GM12878 (cell line): ENCODE data around the gene KLF7. TPM values are rescaled to one million over a fixed set of nuclear protein-coding genes. Genes with fewer than 3 reads are reported as not detected.

Experiments used
- ATAC-seq: fragments of 200-7000 bp; cut with Tn5 transposase; 3 replicates; pipeline ENCODE4 v1.9.1; 2020; ENCODE audit warnings: mild to moderate bottlenecking, moderate library complexity
- BruUV-seq: library from RNA; stranded (reverse); fragments of 400-500 nt; replicated peaks from 2 replicates; lab custom pipeline; 2021; lab: Mats Ljungman, UMichigan
- CTCF ChIA-PET: fragments of 300-600 bp; sonication (Branson Sonifier 250); formaldehyde crosslinking; extraction: SDS; loops from one replicate; lab custom pipeline; 2021; ENCODE audit warnings: inconsistent platforms; lab: Yijun Ruan, JAX
- POLR2A ChIA-PET: fragments of 350-600 bp; formaldehyde crosslinking; extraction: SDS; loops from one replicate; lab custom pipeline; 2021; ENCODE audit warnings: inconsistent platforms; lab: Charles Lee
- RAD21 ChIA-PET: fragments of 300-600 bp; sonication (Branson Sonifier 250); formaldehyde crosslinking; loops from one replicate; lab custom pipeline; 2023; ENCODE audit warnings: antibody characterized with exemption; ENCODE audit not compliant: unreplicated experiment; lab: Charles Lee
- SMC1A ChIA-PET: fragments of 300-600 bp; sonication (Branson Sonifier 250); formaldehyde crosslinking; loops from one replicate; lab custom pipeline; 2023; ENCODE audit not compliant: unreplicated experiment, uncharacterized antibody; lab: Charles Lee
- DNase-seq: peaks from one replicate; pipeline ENCODE4 v3.0.0-alpha.2; 2011; ENCODE audit warnings: low read depth, low spot score
- FAIRE-seq: peaks from 3 replicates; lab custom pipeline; 2011; peaks lifted over from hg19 to GRCh38; lab: Jason Lieb, UNC
- H2AFZ ChIP-seq: 2 replicates; pipeline ENCODE4 v1.6.0; 2011; ENCODE audit warnings: low read depth, low read length, control low read depth; ENCODE audit not compliant: control insufficient read depth
- H3K27ac ChIP-seq: 2 replicates; pipeline ENCODE4 v1.5.1; 2011; ENCODE audit warnings: control low read depth; ENCODE audit not compliant: control insufficient read depth, insufficient read depth
- H3K27me3 ChIP-seq, 2 experiments: replicated peaks in 1 of 2; 2 replicates each; pipeline versions ENCODE4 v1.6.0 to v1.6.1; 2011; ENCODE audit warnings: low read length in 1 of 2; ENCODE audit not compliant: control insufficient read depth in 2 of 2, insufficient read depth in 2 of 2
- H3K36me3 ChIP-seq, 2 experiments: 2 replicates each; pipeline ENCODE4 v1.5.1; 2011; ENCODE audit warnings: low read length in 1 of 2; ENCODE audit not compliant: control insufficient read depth in 2 of 2, insufficient read depth in 2 of 2
- H3K4me1 ChIP-seq: 2 replicates; pipeline ENCODE4 v1.6.1; 2011; ENCODE audit warnings: mild to moderate bottlenecking, low read length, moderate library complexity, mixed read lengths; ENCODE audit not compliant: control insufficient read depth, insufficient read depth
- H3K4me2 ChIP-seq: 2 replicates; pipeline ENCODE4 v1.6.0; 2011; ENCODE audit warnings: control low read depth; ENCODE audit not compliant: control insufficient read depth, insufficient read depth
- H3K4me3 ChIP-seq: fragments of 200-600 bp; sonication (generic); 2 replicates; pipeline ENCODE4 v1.5.1; 2016
- H3K79me2 ChIP-seq: 2 replicates; pipeline ENCODE4 v1.6.0; 2011; ENCODE audit warnings: low read length; ENCODE audit not compliant: control insufficient read depth, insufficient read depth
- H3K9ac ChIP-seq: 2 replicates; pipeline ENCODE4 v1.8.0; 2011; ENCODE audit warnings: low read length, control low read depth, mixed read lengths; ENCODE audit not compliant: control insufficient read depth, insufficient read depth
- H3K9me3 ChIP-seq: replicated peaks from 3 replicates; pipeline ENCODE4 v1.5.1; 2011; ENCODE audit warnings: mild to moderate bottlenecking, low read length; ENCODE audit not compliant: control insufficient read depth, insufficient read depth
- H4K20me1 ChIP-seq: 2 replicates; pipeline ENCODE4 v1.6.0; 2011; ENCODE audit not compliant: control insufficient read depth, insufficient read depth
- ASH2L ChIP-seq: fragments of 300-600, 200-600 bp; sonication (generic); IDR thresholded peaks from 2 replicates; pipeline ENCODE4 v1.6.1; 2017; ENCODE audit warnings: low read depth, mild to moderate bottlenecking, borderline replicate concordance
- BHLHE40 ChIP-seq, 2 experiments: fragments of 450-650 bp in 1 of 2; IDR thresholded peaks; 2 replicates each; pipeline ENCODE4 v1.6.1; 2011 to 2017; ENCODE audit warnings: low read depth in 2 of 2, borderline replicate concordance in 1 of 2, improper control_type of control experiment in 1 of 2, low read length in 1 of 2, mild to moderate bottlenecking in 1 of 2
- FOS ChIP-seq: IDR thresholded peaks from 3 replicates; pipeline ENCODE4 v1.6.1; 2011; ENCODE audit warnings: borderline replicate concordance; ENCODE audit not compliant: insufficient read length; ENCODE audit errors: extremely low read depth
- KAT2A ChIP-seq: conservative IDR thresholded peaks from 2 replicates; pipeline ENCODE4 v1.6.1; 2011; ENCODE audit warnings: low read depth, low read length; ENCODE audit not compliant: control insufficient read depth
- NR2C1 ChIP-seq: fragments of 450-650 bp; IDR thresholded peaks from 2 replicates; pipeline ENCODE4 v1.6.1; 2017; ENCODE audit warnings: antibody characterized with exemption, mild to moderate bottlenecking, moderate library complexity
- SMAD1 ChIP-seq: fragments of 450-650 bp; IDR thresholded peaks from 2 replicates; pipeline ENCODE4 v1.6.1; 2018; ENCODE audit warnings: mild to moderate bottlenecking, low read depth; ENCODE audit not compliant: partially characterized antibody
- ZBTB40 ChIP-seq: fragments of 450-650 bp; IDR thresholded peaks from 2 replicates; pipeline ENCODE4 v1.6.1; 2016; ENCODE audit warnings: mild to moderate bottlenecking, moderate library complexity, borderline replicate concordance
- ZNF274 ChIP-seq: IDR thresholded peaks from one replicate; pipeline ENCODE4 v1.8.0; 2011; ENCODE audit not compliant: insufficient read length, insufficient read depth
- WGBS: methylation state at CpG from one replicate; pipeline ENCODE4 v1.1.6; 2016; ENCODE audit warnings: low lambda C conversion rate; ENCODE audit not compliant: insufficient replicate concordance, insufficient coverage; ENCODE audit errors: missing lambda C conversion rate; 5-methylcytosine and 5-hydroxymethylcytosine counted together
- in situ Hi-C: fragments of 300-500 bp; cut with MboI; formaldehyde crosslinking; loops from 9 replicates; pipeline ENCODE4 v1.14.3; 2018; ENCODE audit warnings: mixed read lengths
- intact Hi-C: fragments of 100-400 bp; cut with micrococcal nuclease; formaldehyde crosslinking; loops from one replicate; pipeline ENCODE4 v1.14.2; 2022; ENCODE audit not compliant: unreplicated experiment
- polyA plus RNA-seq, 11 experiments: library from polyadenylated mRNA; depleted of rRNA in 4 of 11; unstranded in 6 of 11; stranded (reverse) in 5 of 11; fragments of >200 nt; fragmentation: Nextera tagmentation in 4 of 11; fragmentation: Illumina TruSeq in 1 of 11; extraction: Ambion mirVana in 4 of 11; extraction: Trizol in 1 of 11; gene quantifications; 1 replicate in 1 of 11; 2 replicates in 10 of 11; pipeline versions ENCODE4 v1.2.1 to v1.2.3, GENCODE V29; 2011 to 2016; ENCODE audit warnings: inconsistent platforms in 2 of 11, missing spikeins in 2 of 11, low read depth in 1 of 11
- total RNA-seq, 4 experiments: library from RNA; depleted of rRNA in 3 of 4; stranded (reverse); fragments of >200 nt in 3 of 4; fragmentation: Illumina TruSeq in 1 of 4; extraction: Trizol in 1 of 4; gene quantifications; 2 replicates each; pipeline versions ENCODE4 v1.2.1 to v1.2.3, GENCODE V29; 2013 to 2021
- TF ChIP-seq, protein P1 (sequence below): fragments of 450-650 bp; IDR thresholded peaks from 2 replicates; pipeline ENCODE4 v1.6.1; 2016; ENCODE audit warnings: mild to moderate bottlenecking
- TF ChIP-seq, protein P2 (sequence below): fragments of 450-650 bp; IDR thresholded peaks from 2 replicates; pipeline ENCODE4 v1.6.1; 2017; ENCODE audit warnings: low read depth, mild to moderate bottlenecking, moderate library complexity

Gene KLF7
- total and polyA plus RNA-seq, 10 of the 15 experiments (the other 5 are each of a cell fraction or from before 2014, with no cell fraction given), result 2.4 to 24.8 (median 8.5) TPM

DNA sequence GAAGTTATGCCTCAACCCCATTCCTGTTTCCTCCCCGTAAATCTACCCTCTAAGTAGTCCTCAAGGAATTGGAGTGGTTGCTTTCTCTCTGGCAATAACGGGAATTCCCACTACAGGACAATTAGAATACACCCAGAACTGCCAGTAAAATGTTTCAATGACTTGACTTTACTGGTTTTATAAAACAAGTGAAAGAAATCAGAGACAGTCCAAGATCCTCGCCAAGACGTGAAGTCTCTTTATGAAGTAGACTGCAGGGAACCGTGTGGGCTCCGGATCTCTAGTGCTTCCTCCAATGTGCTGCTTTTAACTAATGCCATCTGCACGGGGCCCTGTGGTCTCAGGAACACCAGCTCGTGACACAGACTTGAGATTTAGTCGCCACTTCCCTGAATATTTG lies 125.1 kb downstream of the KLF7 start:
- intact Hi-C loops, result no loop called here
- in situ Hi-C loops, result no loop called here

More for the DNA sequence above, 125.1 kb downstream of the KLF7 start:
- Histone ChIP-seq H2AFZ (no peak overlapping the region), H3K9ac (no peak overlapping the region), H3K79me2 (no peaks in the 10 kb centered on the region), H3K4me3 (no peak overlapping the region), H3K4me1 (no peaks in the 10 kb centered on the region), H4K20me1 (no peaks in the 10 kb centered on the region), H3K36me3 (no peaks in the 10 kb centered on the region), H3K27ac (no peak overlapping the region), H3K27me3 (no peaks in the 10 kb centered on the region), H3K9me3 (no peaks in the 10 kb centered on the region), H3K4me2 (no peak overlapping the region)
- DNase-seq (no peak), ATAC-seq (no peak), FAIRE-seq (no peak)
- ChIA-PET POLR2A (no interaction called here), RAD21 (interaction anchor here (0.6 kb wide), 1 partner anchor 215 kb away, joined by 3 read pairs; no protein-coding TSS in a partner anchor), SMC1A (interaction anchor here (1.1 kb wide), 1 partner anchor 432 kb away, joined by 3 read pairs; no protein-coding TSS in a partner anchor), CTCF (no interaction called here)
- TF ChIP-seq, protein P1, sequence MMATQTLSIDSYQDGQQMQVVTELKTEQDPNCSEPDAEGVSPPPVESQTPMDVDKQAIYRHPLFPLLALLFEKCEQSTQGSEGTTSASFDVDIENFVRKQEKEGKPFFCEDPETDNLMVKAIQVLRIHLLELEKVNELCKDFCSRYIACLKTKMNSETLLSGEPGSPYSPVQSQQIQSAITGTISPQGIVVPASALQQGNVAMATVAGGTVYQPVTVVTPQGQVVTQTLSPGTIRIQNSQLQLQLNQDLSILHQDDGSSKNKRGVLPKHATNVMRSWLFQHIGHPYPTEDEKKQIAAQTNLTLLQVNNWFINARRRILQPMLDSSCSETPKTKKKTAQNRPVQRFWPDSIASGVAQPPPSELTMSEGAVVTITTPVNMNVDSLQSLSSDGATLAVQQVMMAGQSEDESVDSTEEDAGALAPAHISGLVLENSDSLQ, result no peak
- no peak for TF ChIP-seq BHLHE40 (IDR thresholded peaks at IDR 0.05; ENCODE audit: borderline replicate concordance in 1 of 2, low read depth in 2 of 2, low read length in 1 of 2)
- TF ChIP-seq ASH2L, result no peak
- TF ChIP-seq FOS, result no peak
- TF ChIP-seq SMAD1, result no peak
- no peak for TF ChIP-seq KAT2A
- no peak for TF ChIP-seq ZNF274
- no peak for TF ChIP-seq ZBTB40
- TF ChIP-seq, protein P2, sequence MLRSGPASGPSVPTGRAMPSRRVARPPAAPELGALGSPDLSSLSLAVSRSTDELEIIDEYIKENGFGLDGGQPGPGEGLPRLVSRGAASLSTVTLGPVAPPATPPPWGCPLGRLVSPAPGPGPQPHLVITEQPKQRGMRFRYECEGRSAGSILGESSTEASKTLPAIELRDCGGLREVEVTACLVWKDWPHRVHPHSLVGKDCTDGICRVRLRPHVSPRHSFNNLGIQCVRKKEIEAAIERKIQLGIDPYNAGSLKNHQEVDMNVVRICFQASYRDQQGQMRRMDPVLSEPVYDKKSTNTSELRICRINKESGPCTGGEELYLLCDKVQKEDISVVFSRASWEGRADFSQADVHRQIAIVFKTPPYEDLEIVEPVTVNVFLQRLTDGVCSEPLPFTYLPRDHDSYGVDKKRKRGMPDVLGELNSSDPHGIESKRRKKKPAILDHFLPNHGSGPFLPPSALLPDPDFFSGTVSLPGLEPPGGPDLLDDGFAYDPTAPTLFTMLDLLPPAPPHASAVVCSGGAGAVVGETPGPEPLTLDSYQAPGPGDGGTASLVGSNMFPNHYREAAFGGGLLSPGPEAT, result no peak
- TF ChIP-seq NR2C1, result no peak
- BruUV-seq, result no TSS peak
- 18% methylated on average over 9 of the region's 9 CpGs for WGBS
